Prostate gland (tissue), 2 donors: Measurements from ENCODE around the gene FBXO48.

Source experiments
- CTCF ChIP-seq, 4 experiments: fragments of 200-600 bp in 2 of 4; fragments of 450-650 bp in 2 of 4; sonication (generic) in 2 of 4; IDR thresholded peaks; 1 replicate in 3 of 4; 2 replicates in 1 of 4; pipeline ENCODE4 v1.5.1; 2016 to 2019; ENCODE audit warnings: antibody characterized with exemption in 4 of 4, mild to moderate bottlenecking in 2 of 4, moderate library complexity in 2 of 4
- POLR2AphosphoS5 ChIP-seq: sonication (generic); formaldehyde crosslinking; IDR thresholded peaks from one replicate; pipeline ENCODE4 v1.6.1; 2017; ENCODE audit warnings: antibody characterized with exemption

- TF ChIP-seq POLR2AphosphoS5 (no peak), CTCF (IDR thresholded peaks at IDR 0.05) (no peak)
Measured at GRCh38 chr2:68489282-68489681, 22.2 kb upstream of the FBXO48 start.
